ENCODE results near the gene FBLN1. TPM values are rescaled to one million over a fixed set of nuclear protein-coding genes. Genes with fewer than 3 reads are reported as not detected.

The FBLN1 gene
- total and polyA plus RNA-seq, 2 donors (not counting 3 experiments of a cell fraction or from before 2014, with no cell fraction given): 1.2 to 4.0 TPM

- POLR2A ChIA-PET: no interaction called here
- CTCF ChIA-PET: interaction anchor here (0.6 to 4.2 kb wide), 12 partner anchors 10 to 451 kb away, joined by 3 to 52 read pairs (median 4); no protein-coding TSS in a partner anchor
- H3K4me2 ChIP-seq (ENCODE audit: insufficient read depth, low read length): no peak overlapping the region
- no peaks in the 10 kb centered on the region for H3K27me3 ChIP-seq (ENCODE audit: control insufficient read depth in 2 of 2, insufficient read depth in 2 of 2, low read length in 2 of 2)
- no peak overlapping the region for H3K9ac ChIP-seq (replicated peaks; ENCODE audit: extremely low read depth, insufficient read depth, low read length)
- TF ChIP-seq MYC (IDR thresholded peaks at IDR 0.05; ENCODE audit: low read depth, low read length) (no peak), POLR2AphosphoS5 (IDR thresholded peaks at IDR 0.05; ENCODE audit: insufficient read depth, low read depth, low read length) (no peak), FOS (IDR thresholded peaks at IDR 0.05; ENCODE audit: borderline replicate concordance, insufficient read depth, low read length) (no peak), MAX (IDR thresholded peaks at IDR 0.05; ENCODE audit: insufficient read depth, insufficient read length) (no peak), POLR2A (IDR thresholded peaks at IDR 0.05; ENCODE audit: low read depth, low read length) (no peak), GATA2 (IDR thresholded peaks at IDR 0.05; ENCODE audit: insufficient read depth, insufficient read length, low read depth, low read length) (no peak), CTCF (IDR thresholded peaks at IDR 0.05; ENCODE audit: extremely low read depth in 1 of 2, insufficient read depth in 1 of 2, low read depth in 1 of 2, low read length in 2 of 2) (no peak), JUN (IDR thresholded peaks at IDR 0.05; ENCODE audit: borderline replicate concordance, insufficient read depth, insufficient read length, low read depth) (no peak), EZH2 (IDR thresholded peaks at IDR 0.05; ENCODE audit: borderline replicate concordance, low read depth, low read length, severe bottlenecking) (no peak)
- DNase-seq (ENCODE audit: low read depth, low spot score): no peak
- intact Hi-C loops (cut with micrococcal nuclease): no loop called here
- H3K79me2 ChIP-seq (ENCODE audit: control insufficient read depth, insufficient read depth, low read length): no peaks in the 10 kb centered on the region
- no peaks in the 10 kb centered on the region for H3K4me1 ChIP-seq (ENCODE audit: control insufficient read depth, extremely low read depth, insufficient read depth, low read length)
- dilution Hi-C loops (cut with MboI; ENCODE audit: extremely low pct_ligation_motif_present, low sequenced_read_pairs): no loop called here
- peak overlapping the region; percentile 56 for H2AFZ ChIP-seq (ENCODE audit: low read depth, low read length)
- no peaks in the 10 kb centered on the region for H4K20me1 ChIP-seq (replicated peaks; ENCODE audit: control insufficient read depth, extremely low read depth, insufficient read depth, low read length)
- BruUV-seq (replicated peaks): no TSS peak
- H3K9me3 ChIP-seq (replicated peaks; ENCODE audit: control insufficient read depth, insufficient read depth, low read length): no peaks in the 10 kb centered on the region
- H3K9me1 ChIP-seq (replicated peaks; ENCODE audit: control insufficient read depth, extremely low read depth, insufficient read depth, low read length): no peaks in the 10 kb centered on the region
- H3K36me3 ChIP-seq (ENCODE audit: control insufficient read depth in 2 of 2, extremely low read depth in 1 of 2, insufficient read depth in 2 of 2, low read length in 2 of 2): no peaks in the 10 kb centered on the region
- no peak overlapping the region for H3K27ac ChIP-seq (ENCODE audit: insufficient read depth, low read depth, low read length)
- H3K4me3 ChIP-seq (replicated peaks in 1 of 3; ENCODE audit: insufficient read depth in 1 of 3, low read depth in 1 of 3, low read length in 3 of 3): no peak overlapping the region
- no peak for FAIRE-seq
Measured at GRCh38 chr22:45554040-45554406, 51.3 kb downstream of the FBLN1 start.

Measured in endothelial cell of umbilical vein (primary cell).